HG03025 (cell line): Measurements from ENCODE around the gene NTSR1.

ENCODE experiments used
- ATAC-seq: cut with Tn5 transposase; IDR thresholded peaks from one replicate; pipeline ENCODE4 v1.9.1; 2021; ENCODE audit warnings: mild to moderate bottlenecking, moderate library complexity; ENCODE audit not compliant: unreplicated experiment, low FRiP score

Gene NTSR1

DNA sequence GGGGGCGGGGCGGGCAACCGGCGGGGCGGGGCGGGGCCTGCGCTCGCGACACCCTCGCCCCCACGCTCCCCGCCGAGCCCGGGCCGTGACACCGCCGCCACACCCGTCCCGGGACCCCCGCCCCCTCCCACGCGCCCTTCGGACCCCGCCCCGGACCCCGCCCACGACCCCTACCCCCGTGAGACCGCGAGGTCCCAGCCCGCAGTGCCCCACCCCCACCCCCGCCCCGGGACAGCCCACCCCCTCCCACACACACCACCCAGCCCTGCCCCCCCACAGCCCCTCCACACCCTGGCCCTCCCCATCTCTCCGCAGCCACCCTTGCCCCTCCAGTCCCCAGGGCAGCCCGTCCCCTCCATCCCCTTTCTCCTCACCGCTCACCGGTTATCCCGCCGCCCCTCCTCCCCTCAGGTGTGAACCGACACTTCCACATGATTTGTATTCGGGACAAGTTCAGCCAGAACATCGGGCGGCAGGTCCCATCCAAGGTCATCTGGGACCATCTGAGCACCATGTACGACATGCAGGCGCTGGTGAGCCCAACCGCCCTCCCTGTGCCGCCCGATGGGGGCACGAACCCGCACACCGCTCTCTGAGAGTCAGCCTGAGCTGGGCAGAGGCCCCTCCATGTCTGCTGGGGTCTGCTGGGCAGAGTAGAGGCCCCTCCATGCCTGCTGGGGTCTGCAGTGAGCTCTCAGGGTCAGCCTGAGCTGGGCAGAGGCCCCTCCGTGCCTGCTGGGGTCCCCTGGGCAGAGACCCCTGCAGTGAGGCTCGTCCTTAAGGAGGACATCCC is 88.3 kb downstream of the NTSR1 start:
- ATAC-seq, result no peak

DNA sequence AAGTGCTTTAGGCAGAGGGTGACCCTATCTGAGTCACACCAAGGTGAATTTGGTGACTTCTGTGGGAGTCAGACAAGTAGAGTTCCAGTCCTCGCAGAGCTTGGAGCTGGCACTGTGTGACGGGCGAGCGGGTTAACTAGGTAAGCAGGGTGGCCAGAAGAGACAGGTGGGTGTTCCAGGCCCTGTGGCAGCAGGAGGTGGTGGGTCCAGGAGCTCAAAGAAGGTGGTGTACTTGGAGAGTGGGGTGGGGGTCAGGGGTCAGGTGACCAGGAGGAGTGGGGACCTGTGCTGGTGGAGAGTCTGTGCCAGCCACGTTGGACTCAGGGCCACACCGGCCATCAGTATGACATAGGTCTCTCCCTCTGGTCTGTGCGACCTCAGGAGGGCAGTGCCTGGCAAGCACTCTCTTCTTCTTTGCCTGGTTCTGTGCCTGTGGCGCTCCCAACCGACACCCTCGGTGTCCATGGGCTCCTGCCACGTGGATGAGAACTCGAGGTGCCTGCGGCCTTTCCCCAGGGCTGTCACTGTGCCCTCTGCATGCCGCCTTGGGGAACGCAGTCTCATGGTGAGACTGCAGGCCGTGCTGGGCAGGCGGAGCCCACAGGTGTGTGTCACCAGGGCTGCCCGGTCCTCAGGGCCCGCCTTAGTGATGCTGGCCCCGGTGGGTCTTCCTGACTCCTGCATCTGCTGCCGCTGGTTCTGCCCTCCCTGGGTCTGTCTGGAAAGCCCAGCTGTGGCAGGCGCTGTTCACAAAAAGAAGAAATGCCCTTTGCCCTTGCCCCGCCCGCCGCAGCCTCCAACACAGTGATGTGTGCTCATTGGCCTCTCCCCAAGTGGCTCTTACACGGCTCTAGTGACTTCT is 89.3 kb downstream of the NTSR1 start:
- no peak for ATAC-seq

DNA sequence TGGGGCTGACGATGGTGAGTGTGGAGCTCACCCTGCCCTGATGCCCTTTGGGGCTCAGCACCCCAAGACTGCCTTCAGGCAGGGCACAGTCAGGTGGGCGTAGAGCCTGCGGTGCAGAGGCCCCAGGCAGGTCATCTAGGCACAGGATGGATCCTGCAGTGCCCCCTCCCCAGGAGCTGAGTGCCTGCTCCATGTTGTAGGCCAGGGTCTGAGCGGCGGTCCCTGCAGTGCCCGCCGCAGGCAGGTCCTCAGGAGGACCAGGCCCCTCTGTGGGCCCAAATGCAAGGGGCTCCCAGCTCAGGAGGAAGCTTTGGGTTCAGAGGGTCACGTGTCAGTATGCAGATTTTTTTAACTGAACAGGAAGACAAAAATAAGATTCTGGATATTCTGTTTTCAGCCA is 90.4 kb downstream of the NTSR1 start:
- ATAC-seq, result no peak

GRCh38 chr20:62799459-62799858 is 90.8 kb downstream of the NTSR1 start:
- ATAC-seq, result no peak

DNA sequence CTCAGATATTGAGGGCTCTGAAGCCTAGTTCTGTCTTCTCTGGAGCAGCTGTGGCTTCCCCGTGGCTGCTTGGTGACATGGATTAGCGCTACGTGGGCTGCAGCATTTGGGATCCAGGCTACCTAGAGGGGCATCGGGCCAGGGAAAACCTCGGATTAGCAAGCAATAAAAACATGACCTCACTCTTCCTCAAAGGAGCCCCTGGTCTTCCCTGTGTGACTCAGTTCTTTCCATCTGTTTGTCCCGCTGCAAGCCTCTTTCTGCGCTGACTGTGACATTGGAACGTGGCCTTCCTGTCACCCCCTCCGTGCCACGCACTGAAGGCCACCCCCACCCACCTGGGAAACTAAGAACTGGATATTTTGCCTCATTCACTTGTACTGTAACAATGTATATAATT is 91.2 kb downstream of the NTSR1 start:
- ATAC-seq, result no peak

DNA sequence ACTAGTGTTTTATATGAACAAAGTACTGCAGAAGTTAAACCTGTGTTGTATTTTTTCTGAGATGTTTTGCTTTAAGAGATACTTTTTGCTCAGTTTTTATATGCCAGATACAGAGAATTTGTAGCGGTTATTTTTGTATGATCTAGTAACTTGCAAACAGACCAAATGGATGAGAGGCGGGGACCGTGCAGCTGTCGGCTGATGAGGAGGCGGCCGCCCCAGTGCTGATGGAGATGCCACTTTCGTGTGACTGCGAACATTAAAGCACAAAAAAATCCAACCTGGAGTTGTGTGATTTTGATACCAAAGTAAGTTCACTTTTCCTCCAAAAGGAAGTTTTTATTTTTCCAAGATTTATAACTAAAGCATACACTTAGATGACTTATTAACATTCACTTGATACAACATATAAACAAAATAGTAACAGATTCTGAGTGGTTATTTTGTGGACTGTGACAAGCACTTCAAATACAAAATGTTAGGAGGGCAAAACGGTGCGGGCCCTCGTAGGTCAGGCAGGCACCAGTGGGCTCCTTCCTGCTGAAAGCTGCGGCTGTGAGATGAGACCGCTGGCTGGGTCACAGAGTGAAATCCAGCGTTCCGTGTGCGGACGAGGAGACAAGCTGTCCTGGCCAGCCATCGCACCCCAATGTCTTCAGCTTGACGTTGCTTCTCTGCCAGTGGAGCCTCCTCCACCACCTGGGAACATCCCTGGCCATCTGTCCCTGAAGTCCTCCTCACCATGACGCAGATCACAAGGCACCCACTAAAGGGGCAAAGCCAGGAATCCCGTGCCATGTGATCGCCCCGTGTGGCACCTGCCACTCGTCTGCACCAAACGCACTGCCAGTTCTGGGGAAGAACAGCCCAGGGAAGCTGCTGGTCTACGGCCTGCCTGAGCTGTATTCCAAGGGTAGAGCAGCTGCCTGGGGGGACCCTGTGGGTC is 92.0 kb downstream of the NTSR1 start:
- no peak for ATAC-seq

GRCh38 chr20:62801284-62802010 is 92.8 kb downstream of the NTSR1 start:
- no peak for ATAC-seq

DNA sequence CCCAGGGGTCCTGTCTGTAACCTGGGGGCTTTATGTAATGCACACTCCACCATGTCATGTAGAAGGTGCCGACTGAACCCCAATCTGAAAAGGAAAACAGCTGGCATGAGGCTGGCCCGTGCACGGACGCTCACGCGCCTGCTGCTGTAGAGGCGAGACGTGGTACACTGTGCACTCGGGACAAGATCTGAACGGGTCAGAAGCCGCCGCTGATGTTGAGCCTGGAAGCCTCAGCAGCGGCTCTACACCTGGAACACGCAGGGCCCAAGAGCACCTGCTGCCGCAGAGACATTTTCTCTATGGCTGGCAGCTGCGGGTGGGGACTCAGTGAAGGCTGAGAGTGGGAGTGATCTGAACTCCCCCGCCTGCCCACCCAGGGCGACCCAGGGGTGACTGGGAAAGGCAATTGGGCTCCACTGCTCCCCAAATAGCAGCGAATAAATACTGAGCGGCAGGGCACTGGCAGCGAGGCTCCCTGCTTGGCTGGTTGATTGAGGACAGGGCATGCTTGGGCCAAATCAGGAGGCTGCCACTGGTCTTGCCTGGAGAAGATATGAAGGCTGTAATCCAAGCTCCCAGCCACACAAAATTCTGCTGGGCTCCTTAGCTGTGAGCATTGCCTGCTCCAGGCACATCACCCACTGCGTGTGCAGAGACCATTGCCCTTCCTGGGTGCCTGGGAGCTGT is 93.5 kb downstream of the NTSR1 start:
- no peak for ATAC-seq

DNA sequence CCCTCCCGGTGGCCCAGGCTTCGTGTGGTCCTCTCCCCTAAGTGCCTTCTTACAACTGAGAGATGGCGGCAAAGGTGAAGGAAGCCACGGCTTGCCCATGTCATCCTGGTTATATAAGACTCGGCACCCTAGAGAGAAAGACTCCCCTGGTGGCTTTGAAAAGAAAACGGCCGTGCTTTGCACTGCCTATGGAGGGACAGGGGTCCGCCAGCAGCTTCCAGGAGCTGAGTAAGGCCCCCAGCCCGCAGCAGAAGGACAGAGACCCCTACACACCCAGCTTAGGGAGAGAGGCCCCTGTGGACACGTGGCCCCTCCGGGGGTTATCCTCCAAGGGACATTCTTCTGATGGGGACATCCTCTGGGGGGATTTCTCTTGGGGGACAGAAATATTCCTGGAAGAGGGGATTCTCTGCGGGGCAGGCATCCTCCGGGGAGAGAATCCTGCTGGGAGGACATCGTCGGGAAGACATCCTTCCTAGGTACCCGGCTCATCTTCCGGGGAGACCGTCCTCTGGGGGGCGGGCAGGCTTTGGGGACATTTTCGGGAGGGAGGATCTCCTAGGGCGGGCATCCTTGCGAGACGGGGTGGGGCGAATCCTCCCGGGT is 95.5 kb downstream of the NTSR1 start:
- no peak for ATAC-seq

DNA sequence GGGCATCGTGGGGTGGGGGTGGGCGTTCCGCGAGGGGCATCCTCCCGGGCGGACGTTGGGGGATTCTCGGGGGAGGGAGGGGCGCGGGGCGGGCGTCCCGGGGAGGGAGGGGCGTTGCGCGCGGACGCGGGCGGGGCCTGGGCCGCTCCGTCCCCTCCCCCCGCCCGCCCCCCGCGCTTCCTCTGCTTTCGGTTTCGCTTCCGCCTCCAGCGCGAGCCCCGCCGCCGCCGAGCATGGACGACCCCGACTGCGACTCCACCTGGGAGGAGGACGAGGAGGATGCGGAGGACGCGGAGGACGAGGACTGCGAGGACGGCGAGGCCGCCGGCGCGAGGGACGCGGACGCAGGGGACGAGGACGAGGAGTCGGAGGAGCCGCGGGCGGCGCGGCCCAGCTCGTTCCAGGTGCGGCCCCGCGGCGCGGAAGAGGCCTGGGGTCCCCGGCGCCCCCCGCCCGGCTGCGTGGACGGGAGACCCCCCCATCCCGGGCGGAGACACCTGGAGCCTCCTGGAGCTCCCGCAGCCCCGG is 96.1 kb downstream of the NTSR1 start, which contains the start of gene OGFR:
OGFR (plus strand) TSS at position 209 of the 528 bp plus-strand sequence; CDS start at position 234, 25 bp downstream.
- no peak for ATAC-seq

- no peak for ATAC-seq
These were observed 96.6 kb downstream of the NTSR1 start for GRCh38 chr20:62805155-62805710.

DNA sequence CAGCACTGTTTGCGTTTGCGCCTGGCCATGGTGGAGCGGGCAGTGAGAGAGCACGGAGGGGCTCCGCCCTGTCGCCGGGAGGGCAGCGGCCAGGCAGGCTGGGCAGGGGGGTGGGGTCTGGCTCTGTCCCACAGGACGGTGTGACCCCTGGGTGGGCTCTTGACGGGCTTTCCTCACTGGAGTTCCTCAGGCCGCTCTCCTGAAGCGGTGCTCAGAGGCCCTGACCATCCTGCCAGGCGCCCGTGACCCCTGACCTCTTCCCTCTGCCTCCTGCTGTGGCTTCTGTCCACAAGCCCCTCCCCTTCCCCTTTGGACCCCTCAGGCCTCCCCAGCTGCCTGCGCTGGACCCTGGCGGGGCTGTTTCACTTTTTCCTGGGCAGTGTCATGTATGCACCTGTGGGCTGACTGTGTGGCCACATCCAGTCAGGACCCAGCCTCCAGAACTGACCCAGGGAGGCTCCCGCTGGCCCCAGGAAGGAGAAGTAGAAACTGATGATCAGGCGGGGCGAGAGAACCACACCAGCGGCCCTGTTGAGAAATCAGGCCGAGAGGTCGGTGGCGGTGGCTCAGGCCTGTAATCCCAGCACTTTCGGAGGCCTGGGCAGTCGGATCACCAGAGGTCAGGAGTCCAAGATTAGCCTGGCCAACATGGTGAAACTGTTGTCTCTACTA is 97.2 kb downstream of the NTSR1 start:
- ATAC-seq, result no peak

GRCh38 chr20:62806383-62807050 is 97.9 kb downstream of the NTSR1 start:
- ATAC-seq, result no peak

GRCh38 chr20:62807444-62808210 is 99.0 kb downstream of the NTSR1 start:
- no peak for ATAC-seq

DNA sequence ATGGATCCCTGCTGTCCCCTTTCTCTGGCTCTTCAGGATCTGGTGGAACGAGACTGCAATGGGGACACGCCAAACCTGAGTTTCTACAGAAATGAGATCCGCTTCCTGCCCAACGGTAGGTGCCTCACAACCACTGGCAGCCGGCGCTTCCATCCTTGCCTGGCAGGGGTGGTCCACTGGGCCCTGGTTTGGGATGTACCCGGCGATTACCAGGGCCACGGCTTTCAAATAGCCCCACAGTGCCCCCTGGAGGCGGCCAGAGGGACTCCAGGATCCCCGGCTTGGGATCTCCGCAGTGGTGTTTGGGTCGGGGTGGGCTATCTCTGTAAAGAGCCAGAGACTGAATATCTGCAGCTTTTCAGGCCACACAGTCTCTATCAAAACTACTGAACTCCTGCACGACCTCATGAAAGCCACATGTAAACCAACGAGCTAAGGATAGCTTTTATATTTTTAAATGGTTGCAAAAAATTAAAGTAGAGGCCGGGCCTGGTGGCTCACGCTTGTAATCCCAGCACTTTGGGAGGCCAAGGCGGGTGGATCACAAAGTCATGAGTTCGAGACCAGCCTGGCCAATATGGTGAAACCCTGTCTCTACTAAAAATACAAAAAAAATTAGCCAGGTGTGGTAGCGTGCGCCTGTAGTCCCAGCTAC is 99.7 kb downstream of the NTSR1 start:
- no peak for ATAC-seq
